HEK293 (cell line): ENCODE data around the gene TIGAR.
A peak's percentile ranks its signal among the peaks of the same experiment; 100 is the strongest.

Source experiments
- CTCF ChIA-PET: fragments of 350-600 bp; formaldehyde crosslinking; extraction: SDS; loops from one replicate; lab custom pipeline; 2021; ENCODE audit warnings: antibody characterized with exemption; lab: Yijun Ruan, JAX
- POLR2A ChIA-PET: fragments of 300-600 bp; formaldehyde crosslinking; extraction: SDS; loops from one replicate; lab custom pipeline; 2020; ENCODE audit warnings: antibody characterized with exemption, inconsistent platforms; lab: Yijun Ruan, JAX
- H3K27ac ChIP-seq: fragments of 200-500 bp; sonication (Bioruptor generic); 2 replicates; pipeline ENCODE4 v1.5.1; 2014; ENCODE audit warnings: low read depth, low read length, control low read depth, inconsistent platforms; ENCODE audit errors: extremely low read depth
- H3K36me3 ChIP-seq, 2 experiments: fragments of 200-500 bp in 1 of 2; sonication (Bioruptor generic) in 1 of 2; 1 replicate in 1 of 2; 2 replicates in 1 of 2; pipeline ENCODE4 v1.5.1; 2014 to 2017; ENCODE audit warnings: inconsistent platforms in 2 of 2, low read length in 2 of 2; ENCODE audit not compliant: control insufficient read depth in 2 of 2, insufficient read depth in 1 of 2
- H3K4me1 ChIP-seq: fragments of 200-500 bp; sonication (Bioruptor generic); 2 replicates; pipeline ENCODE4 v1.5.1; 2014; ENCODE audit warnings: mild to moderate bottlenecking, low read length, inconsistent platforms; ENCODE audit not compliant: control insufficient read depth, insufficient read depth
- H3K4me3 ChIP-seq: 2 replicates; pipeline ENCODE4 v1.5.1; 2011; ENCODE audit warnings: low read depth, mild to moderate bottlenecking, control low read depth, low read length, moderate library complexity
- H3K9me3 ChIP-seq: fragments of 200-500 bp; sonication (Bioruptor generic); 2 replicates; pipeline ENCODE4 v1.5.1; 2014; ENCODE audit warnings: low read depth, low read length, inconsistent platforms; ENCODE audit not compliant: control insufficient read depth, insufficient read depth
- CTCF ChIP-seq: fragments of 450-650 bp; formaldehyde crosslinking; IDR thresholded peaks from 2 replicates; pipeline ENCODE4 v1.5.1; 2016; ENCODE audit warnings: missing biosample characterization, missing genetic modification characterization
- GLI4 ChIP-seq: fragments of 450-650 bp; formaldehyde crosslinking; IDR thresholded peaks from 2 replicates; pipeline ENCODE4 v1.5.1; 2016; ENCODE audit warnings: missing biosample characterization, missing genetic modification characterization
- INSM2 ChIP-seq: fragments of 450-650 bp; formaldehyde crosslinking; IDR thresholded peaks from 2 replicates; pipeline ENCODE4 v1.5.1; 2016; ENCODE audit warnings: missing biosample characterization, missing genetic modification characterization
- KLF1 ChIP-seq: fragments of 450-650 bp; formaldehyde crosslinking; IDR thresholded peaks from 2 replicates; pipeline ENCODE4 v1.5.1; 2016; ENCODE audit warnings: missing biosample characterization, missing genetic modification characterization
- KLF16 ChIP-seq: fragments of 450-650 bp; formaldehyde crosslinking; IDR thresholded peaks from 2 replicates; pipeline ENCODE4 v1.5.1; 2017; ENCODE audit warnings: missing biosample characterization, missing genetic modification characterization
- KLF8 ChIP-seq: fragments of 450-650 bp; formaldehyde crosslinking; IDR thresholded peaks from 2 replicates; pipeline ENCODE4 v1.5.1; 2016; ENCODE audit warnings: missing biosample characterization, missing genetic modification characterization
- KLF9 ChIP-seq: fragments of 450-650 bp; formaldehyde crosslinking; IDR thresholded peaks from 2 replicates; pipeline ENCODE4 v1.5.1; 2016; ENCODE audit warnings: missing biosample characterization, missing genetic modification characterization, low read depth
- SP2 ChIP-seq: fragments of 450-650 bp; formaldehyde crosslinking; IDR thresholded peaks from 2 replicates; pipeline ENCODE4 v1.5.1; 2016; ENCODE audit warnings: missing biosample characterization, missing genetic modification characterization
- SP7 ChIP-seq: fragments of 450-650 bp; formaldehyde crosslinking; IDR thresholded peaks from 2 replicates; pipeline ENCODE4 v1.5.1; 2016; ENCODE audit warnings: missing biosample characterization, missing genetic modification characterization
- WT1 ChIP-seq: fragments of 450-650 bp; formaldehyde crosslinking; IDR thresholded peaks from 2 replicates; pipeline ENCODE4 v1.5.1; 2016; ENCODE audit warnings: missing biosample characterization, missing genetic modification characterization
- ZBTB17 ChIP-seq: fragments of 450-650 bp; formaldehyde crosslinking; IDR thresholded peaks from 2 replicates; pipeline ENCODE4 v1.5.1; 2016; ENCODE audit warnings: missing biosample characterization, missing genetic modification characterization
- ZBTB21 ChIP-seq: fragments of 450-650 bp; formaldehyde crosslinking; IDR thresholded peaks from 2 replicates; pipeline ENCODE4 v1.5.1; 2017; ENCODE audit warnings: missing biosample characterization, missing genetic modification characterization
- ZBTB7A ChIP-seq: fragments of 450-650 bp; formaldehyde crosslinking; IDR thresholded peaks from 2 replicates; pipeline ENCODE4 v1.5.1; 2016; ENCODE audit warnings: low read depth, missing biosample characterization, missing genetic modification characterization
- ZBTB8A ChIP-seq: fragments of 450-650 bp; formaldehyde crosslinking; IDR thresholded peaks from 2 replicates; pipeline ENCODE4 v1.5.1; 2016; ENCODE audit warnings: missing biosample characterization, missing genetic modification characterization
- ZFP37 ChIP-seq: fragments of 450-650 bp; formaldehyde crosslinking; IDR thresholded peaks from 2 replicates; pipeline ENCODE4 v1.5.1; 2016; ENCODE audit warnings: missing biosample characterization, missing genetic modification characterization
- ZFP69B ChIP-seq: fragments of 450-650 bp; formaldehyde crosslinking; IDR thresholded peaks from 2 replicates; pipeline ENCODE4 v1.5.1; 2016; ENCODE audit warnings: missing biosample characterization, missing genetic modification characterization
- ZNF2 ChIP-seq: fragments of 450-650 bp; formaldehyde crosslinking; IDR thresholded peaks from 2 replicates; pipeline ENCODE4 v1.5.1; 2016; ENCODE audit warnings: missing biosample characterization, missing genetic modification characterization
- ZNF24 ChIP-seq: fragments of 450-650 bp; formaldehyde crosslinking; IDR thresholded peaks from 2 replicates; pipeline ENCODE4 v1.5.1; 2016; ENCODE audit warnings: missing biosample characterization, missing genetic modification characterization
- ZNF26 ChIP-seq: fragments of 450-650 bp; formaldehyde crosslinking; IDR thresholded peaks from 2 replicates; pipeline ENCODE4 v1.5.1; 2016; ENCODE audit warnings: missing biosample characterization, missing genetic modification characterization
- ZNF266 ChIP-seq: fragments of 450-650 bp; formaldehyde crosslinking; IDR thresholded peaks from 2 replicates; pipeline ENCODE4 v1.5.1; 2016; ENCODE audit warnings: missing biosample characterization, missing genetic modification characterization, low read depth
- ZNF335 ChIP-seq: fragments of 450-650 bp; formaldehyde crosslinking; conservative IDR thresholded peaks from 2 replicates; pipeline ENCODE4 v1.5.1; 2016; ENCODE audit warnings: missing biosample characterization, missing genetic modification characterization
- ZNF341 ChIP-seq: fragments of 450-650 bp; formaldehyde crosslinking; IDR thresholded peaks from 2 replicates; pipeline ENCODE4; 2016; ENCODE audit warnings: low read depth, missing biosample characterization, missing genetic modification characterization
- ZNF366 ChIP-seq: fragments of 450-650 bp; formaldehyde crosslinking; conservative IDR thresholded peaks from 2 replicates; pipeline ENCODE4 v1.5.1; 2016; ENCODE audit warnings: missing biosample characterization, missing genetic modification characterization
- ZNF391 ChIP-seq: fragments of 450-650 bp; formaldehyde crosslinking; IDR thresholded peaks from 2 replicates; pipeline ENCODE4 v1.5.1; 2016; ENCODE audit warnings: low read depth, missing biosample characterization, missing genetic modification characterization, borderline replicate concordance
- ZNF398 ChIP-seq: fragments of 450-650 bp; formaldehyde crosslinking; IDR thresholded peaks from 2 replicates; pipeline ENCODE4 v1.5.1; 2017; ENCODE audit warnings: missing biosample characterization, missing genetic modification characterization
- ZNF585B ChIP-seq: fragments of 450-650 bp; formaldehyde crosslinking; IDR thresholded peaks from 2 replicates; pipeline ENCODE4 v1.5.1; 2016; ENCODE audit warnings: missing biosample characterization, missing genetic modification characterization
- ZNF600 ChIP-seq: fragments of 450-650 bp; formaldehyde crosslinking; IDR thresholded peaks from 2 replicates; pipeline ENCODE4 v1.5.1; 2016; ENCODE audit warnings: missing biosample characterization, missing genetic modification characterization
- ZNF610 ChIP-seq: fragments of 450-650 bp; formaldehyde crosslinking; IDR thresholded peaks from 2 replicates; pipeline ENCODE4 v1.5.1; 2016; ENCODE audit warnings: missing biosample characterization, missing genetic modification characterization, borderline replicate concordance
- ZNF76 ChIP-seq: fragments of 450-650 bp; formaldehyde crosslinking; IDR thresholded peaks from 2 replicates; pipeline ENCODE4; 2016; ENCODE audit warnings: low read depth, missing biosample characterization, missing genetic modification characterization, borderline replicate concordance
- ZNF792 ChIP-seq: fragments of 450-650 bp; formaldehyde crosslinking; IDR thresholded peaks from 2 replicates; pipeline ENCODE4 v1.5.1; 2016; ENCODE audit warnings: missing biosample characterization, missing genetic modification characterization
- ZSCAN5A ChIP-seq: fragments of 450-650 bp; formaldehyde crosslinking; IDR thresholded peaks from 2 replicates; pipeline ENCODE4 v1.5.1; 2016; ENCODE audit warnings: missing biosample characterization, missing genetic modification characterization

Gene TIGAR

GRCh38 chr12:4320497-4320852 lies 538 bp upstream of the TIGAR start:
- Histone ChIP-seq H3K36me3 (peaks cover 3 to 9% of the 10 kb centered on the region in 2 experiments; a peak in 2 of 3 replicates), H3K27ac (peak overlapping the region; percentile 66), H3K4me1 (peaks cover 3% of the 10 kb centered on the region; the same call in 1 of the 2 replicates), H3K4me3 (peak overlapping the region; percentile 43), H3K9me3 (no peaks in the 10 kb centered on the region)
- ChIA-PET POLR2A (interaction anchor here (1.5 to 1.9 kb wide), 2 partner anchors 44 to 47 kb away, joined by 4 to 9 read pairs; partner anchors contain the start of gene CCND2), CTCF (interaction anchor here (0.6 kb wide), 1 partner anchor 1425 kb away, joined by 3 read pairs; no protein-coding TSS in a partner anchor)
- TF ChIP-seq ZBTB21 = 0 out of 2 replicates have a peak, but pooled peaks have one; percentile 48
- 0 out of 2 replicates have a peak, but pooled peaks have one; percentile 30 for TF ChIP-seq GLI4
- TF ChIP-seq KLF16 (tag by site-specific recombination) = peak; percentile 53; the same call in 1 of the 2 replicates
- 0 out of 2 replicates have a peak, but pooled peaks have one; percentile 18 for TF ChIP-seq ZNF600 (tag by site-specific recombination)
- peak; percentile 31; the same call in 1 of the 2 replicates for TF ChIP-seq SP7
- TF ChIP-seq WT1 (tag by site-specific recombination) = no peak
- no peak for TF ChIP-seq CTCF (tag by site-specific recombination)
- TF ChIP-seq ZNF26 (tag by site-specific recombination) = no peak
- peak; percentile 12; the same call in 1 of the 2 replicates for TF ChIP-seq KLF1 (tag by site-specific recombination)
- 0 out of 2 replicates have a peak, but pooled peaks have one; percentile 31 for TF ChIP-seq ZFP69B (tag by site-specific recombination)
- no peak for TF ChIP-seq ZNF266 (tag by site-specific recombination)
- no peak for TF ChIP-seq KLF8 (tag by site-specific recombination)
- peak; percentile 62; the same call in 1 of the 2 replicates for TF ChIP-seq ZBTB17
- peak; percentile 42; the same call in 1 of the 2 replicates for TF ChIP-seq ZNF76 (tag by site-specific recombination)
- TF ChIP-seq KLF9 (tag by site-specific recombination) = peak; percentile 51
- TF ChIP-seq INSM2 (tag by site-specific recombination) = no peak
- no peak for TF ChIP-seq ZNF792 (tag by site-specific recombination)
- TF ChIP-seq ZNF335 = peak; percentile 69
- TF ChIP-seq ZNF398 (tag by site-specific recombination) = no peak; the same call in 1 of the 2 replicates
- no peak for TF ChIP-seq ZBTB7A (tag by site-specific recombination)
- no peak for TF ChIP-seq ZNF366 (tag by site-specific recombination)
- TF ChIP-seq ZFP37 (tag by site-specific recombination) = peak; percentile 33; the same call in 1 of the 2 replicates
- TF ChIP-seq ZSCAN5A (tag by site-specific recombination) = 0 out of 2 replicates have a peak, but pooled peaks have one; percentile 56
- peak; percentile 42 for TF ChIP-seq SP2 (tag by site-specific recombination)
- TF ChIP-seq ZNF2 (tag by site-specific recombination) = peak; percentile 25; the same call in 1 of the 2 replicates
- no peak for TF ChIP-seq ZNF391 (tag by site-specific recombination)
- 0 out of 2 replicates have a peak, but pooled peaks have one; percentile 23 for TF ChIP-seq ZNF24 (tag by site-specific recombination)
- peak; percentile 4; the same call in 1 of the 2 replicates for TF ChIP-seq ZBTB8A (tag by site-specific recombination)
- TF ChIP-seq ZNF610 (tag by site-specific recombination) = 0 out of 2 replicates have a peak, but pooled peaks have one; percentile 19
- 0 out of 2 replicates have a peak, but pooled peaks have one; percentile 15 for TF ChIP-seq ZNF341 (tag by site-specific recombination)
- TF ChIP-seq ZNF585B = no peak
